Measurements from ENCODE around the gene MAP9.
"Not testable (repeated sequence)": the region's sequence is repeated elsewhere in the genome, so short reads cannot be mapped to it uniquely, and the experiment has no call there.

Gene MAP9
- 0.21 to 4.0 (median 0.50) reads per million in 17 experiments for total RNA-seq

GRCh38 chr4:155376387-155377268 is at the start of gene MAP9:
Gene MAP9, minus strand, starts transcription at chr4:155376965. Its CDS starts 1,115 bp downstream, at chr4:155375850.
- DNase-seq: peak; percentile 45 to 72 (median 58)

- DNase-seq: not testable (repeated sequence)
Measured at GRCh38 chr4:155424778-155425177, 48.0 kb upstream of the MAP9 start.

GRCh38 chr4:155423671-155424070 is 46.9 kb upstream of the MAP9 start:
- DNase-seq: no peak

- no peak for DNase-seq
Measured at GRCh38 chr4:155419266-155419665, 42.5 kb upstream of the MAP9 start.

- DNase-seq: no peak
Measured at GRCh38 chr4:155415662-155416061, 38.9 kb upstream of the MAP9 start.

- no peak for DNase-seq
Measured at GRCh38 chr4:155413451-155413850, 36.7 kb upstream of the MAP9 start.

- DNase-seq: no peak
Measured at GRCh38 chr4:155411546-155411945, 34.8 kb upstream of the MAP9 start.

GRCh38 chr4:155408796-155409195 is 32.0 kb upstream of the MAP9 start:
- DNase-seq: no peak

- DNase-seq: no peak
Measured at GRCh38 chr4:155407480-155407879, 30.7 kb upstream of the MAP9 start.

- DNase-seq: no peak
Measured at GRCh38 chr4:155405059-155405458, 28.3 kb upstream of the MAP9 start.

GRCh38 chr4:155403886-155404285 is 27.1 kb upstream of the MAP9 start:
- peak in 3 of 4 experiments; percentile 15 to 59 (median 47) for DNase-seq

GRCh38 chr4:155402941-155403340 is 26.2 kb upstream of the MAP9 start:
- DNase-seq: no peak

GRCh38 chr4:155400893-155401292 is 24.1 kb upstream of the MAP9 start:
- no peak for DNase-seq

- no peak for DNase-seq
Measured at GRCh38 chr4:155399974-155400697, 23.4 kb upstream of the MAP9 start.

- DNase-seq: peak in 1 of 4 experiments; percentile 5
Measured at GRCh38 chr4:155392481-155393184, 15.9 kb upstream of the MAP9 start.

- DNase-seq: no peak
Measured at GRCh38 chr4:155391932-155392331, 15.2 kb upstream of the MAP9 start.

- no peak for DNase-seq
Measured at GRCh38 chr4:155388162-155388561, 11.4 kb upstream of the MAP9 start.

GRCh38 chr4:155383541-155383940 is 6.8 kb upstream of the MAP9 start:
- DNase-seq: no peak

GRCh38 chr4:155377276-155377675 is 511 bp upstream of the MAP9 start:
- no peak for DNase-seq

GRCh38 chr4:155371432-155372043 is 5.2 kb downstream of the MAP9 start:
- peak in 2 of 4 experiments; percentile 29 to 38 for DNase-seq

- DNase-seq: no peak
Measured at GRCh38 chr4:155367608-155368007, 9.2 kb downstream of the MAP9 start.

GRCh38 chr4:155353923-155354540 is 22.7 kb downstream of the MAP9 start:
- peak; percentile 38 to 77 (median 56) for DNase-seq

Measured in suppressor macrophage (primary cell).